Stimulated activated CD8-positive, alpha-beta memory T cell treated with anti-CD3 and anti-CD28 coated beads, Interleukin-15, amount 100 ng/mL, for 4 hours (primary cell): ENCODE measurements around the gene BACH1.
A peak's percentile ranks its signal among the peaks of the same experiment; 100 is the strongest.
"Not testable (repeated sequence)": the region's sequence is repeated elsewhere in the genome, so short reads cannot be mapped to it uniquely, and the experiment has no call there.

Source experiments
- DNase-seq, 2 donors: peaks; one replicate each; pipeline ENCODE4 v3.0.0-alpha.2; 2020; ENCODE audit warnings: low read depth in 2 of 2

The BACH1 gene

DNA sequence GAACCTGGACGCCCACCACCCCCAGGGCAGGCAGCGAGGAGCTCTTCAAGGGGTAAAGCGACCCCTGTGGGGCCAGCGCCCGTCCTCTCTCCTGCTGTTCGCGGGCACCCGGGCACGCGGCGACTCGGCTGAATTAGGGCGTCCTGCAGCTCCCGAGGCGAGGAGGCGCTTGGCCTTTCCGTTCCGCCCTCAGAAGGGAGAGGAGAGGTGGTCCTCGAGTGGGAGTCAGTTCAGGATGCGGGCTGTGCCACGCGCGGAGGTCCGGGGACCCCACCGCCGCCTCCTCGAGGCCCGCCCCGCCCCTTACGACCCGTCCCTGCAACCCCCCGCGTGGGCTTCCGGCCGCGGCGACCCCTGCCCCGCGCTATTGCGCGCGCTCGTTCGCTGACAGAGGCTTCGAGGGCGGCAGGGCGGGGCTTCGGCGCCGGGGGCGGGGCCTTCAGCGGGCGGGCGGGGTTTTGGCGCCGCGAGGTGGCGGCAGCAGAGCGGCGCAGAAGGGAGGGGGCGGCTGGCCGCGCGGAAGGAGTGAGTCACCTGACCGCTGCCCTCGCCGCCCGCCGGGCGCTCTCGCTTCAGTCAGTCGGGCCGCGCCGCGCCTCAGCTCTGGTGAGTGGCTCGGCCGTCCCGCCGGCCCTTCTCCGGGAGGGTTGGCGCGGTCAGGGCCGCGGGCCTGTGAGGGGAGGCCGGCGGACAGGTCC lies at the start of gene BACH1:
BACH1 (plus strand) TSS at position 575 of the 698 bp plus-strand sequence. CDS start 22,359 bp downstream, outside the sequence.
- peak; percentile 76 to 83 for DNase-seq

DNA sequence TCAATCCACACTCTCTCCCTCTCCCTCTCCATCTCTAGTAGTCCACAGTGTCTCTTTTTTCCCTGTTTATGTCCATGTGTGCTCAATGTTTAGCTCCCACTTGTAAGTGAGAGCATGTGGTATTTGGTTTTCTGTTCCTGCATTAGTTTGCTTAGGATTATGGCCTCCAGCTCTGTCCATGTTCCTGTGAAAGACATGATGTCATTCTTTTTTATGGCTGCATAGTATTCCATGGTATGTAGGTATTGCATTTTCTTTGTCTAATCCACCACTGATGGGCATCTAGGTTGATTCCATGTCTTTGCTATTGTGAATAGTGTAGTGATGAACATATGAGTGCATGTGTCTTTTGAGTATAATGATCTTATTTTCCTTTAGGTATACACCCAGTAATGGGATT lies 49.4 kb upstream of the BACH1 start:
- DNase-seq: not testable (repeated sequence)

DNA sequence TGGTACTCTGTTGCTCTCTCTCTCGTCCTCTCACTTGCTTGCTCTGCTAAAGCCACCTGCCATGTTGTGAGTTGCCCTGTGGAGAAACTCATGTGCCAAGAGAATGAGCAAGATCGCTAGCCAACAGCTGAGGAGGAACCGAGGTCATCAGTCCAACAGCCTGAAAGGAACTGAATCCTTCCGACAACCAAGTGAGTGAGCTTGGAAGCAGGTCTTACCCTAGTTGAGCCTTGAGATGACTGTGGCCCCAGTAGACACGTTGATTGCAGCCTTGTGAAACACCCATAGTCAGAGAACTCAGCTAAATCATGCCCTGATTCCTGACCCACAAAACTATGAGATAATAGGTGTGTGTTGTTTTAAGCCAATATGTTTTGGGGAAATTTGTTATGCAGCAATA lies 48.1 kb upstream of the BACH1 start:
- DNase-seq: no peak

DNA sequence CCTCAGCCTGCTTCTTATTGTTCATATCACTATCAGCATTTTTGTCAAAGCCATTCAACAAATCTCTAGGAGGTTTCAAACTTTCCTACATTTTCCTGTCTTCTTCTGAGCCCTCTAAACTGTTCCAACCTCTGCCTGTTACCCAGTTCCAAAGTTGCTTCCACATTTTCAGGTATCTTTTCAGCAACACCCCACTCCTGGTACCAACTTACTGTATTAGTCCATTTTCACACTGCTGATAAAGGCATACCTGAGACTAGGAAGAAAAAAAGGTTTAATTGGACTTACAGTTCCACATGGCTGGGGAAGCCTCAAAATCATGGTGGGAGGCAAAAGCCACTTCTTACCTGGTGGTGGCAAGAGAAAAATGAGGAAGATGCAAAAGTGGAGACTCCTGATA lies 44.9 kb upstream of the BACH1 start:
- not testable (repeated sequence) for DNase-seq

DNA sequence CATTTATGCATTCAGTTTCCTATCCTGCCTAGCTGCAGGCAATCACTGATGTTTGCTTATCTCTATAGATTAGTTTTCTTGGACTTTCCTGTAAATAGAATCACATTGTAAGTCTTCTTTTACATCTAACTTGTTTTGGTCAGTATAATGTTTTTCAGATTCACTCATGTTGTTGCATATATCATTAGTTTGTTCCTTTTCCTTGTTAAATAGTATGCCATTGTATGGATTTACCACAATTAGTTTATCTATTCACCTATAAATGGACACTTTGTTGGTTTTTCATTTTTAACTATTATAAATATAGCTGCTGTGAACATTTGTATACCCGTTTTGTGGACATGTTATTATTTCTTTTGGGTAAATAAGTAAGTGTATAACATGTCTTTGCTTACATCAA lies 44.2 kb upstream of the BACH1 start:
- no peak for DNase-seq

DNA sequence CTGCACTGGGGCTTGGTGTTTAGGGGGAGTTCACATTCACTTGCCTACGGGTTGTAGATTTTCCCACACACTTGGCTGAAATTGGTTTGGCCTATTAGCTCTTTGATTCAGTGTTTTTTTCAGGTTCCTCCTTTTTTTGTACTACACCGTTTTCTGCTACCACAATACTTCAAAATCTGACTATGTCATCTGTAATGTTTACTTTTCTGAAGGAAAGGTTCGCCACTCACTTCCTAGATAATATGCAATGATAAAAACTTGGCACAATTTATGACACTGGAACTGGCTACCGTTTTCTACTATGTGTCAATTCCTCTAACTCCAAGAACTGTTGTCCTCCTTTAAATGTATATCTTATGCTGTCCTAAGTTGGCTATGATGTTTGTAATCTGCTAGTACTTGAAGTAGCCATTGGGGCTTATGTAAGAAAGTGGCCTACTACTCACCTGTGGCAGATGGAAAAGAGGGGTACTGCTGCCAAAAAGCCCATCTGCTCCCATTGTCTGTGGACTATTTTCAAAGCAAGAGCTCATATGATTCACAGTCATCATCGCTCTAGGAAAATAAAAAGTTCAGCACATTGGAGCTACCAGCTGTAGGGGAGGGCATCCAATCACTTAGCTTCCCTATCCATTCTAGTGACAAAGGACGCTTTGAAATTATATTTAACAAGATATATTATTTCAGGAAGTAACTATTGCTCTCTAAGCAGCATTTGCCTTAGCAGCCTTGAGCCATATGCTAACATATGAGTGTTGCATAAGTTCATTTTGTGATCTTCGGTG lies 42.4 kb upstream of the BACH1 start:
- DNase-seq: no peak

DNA sequence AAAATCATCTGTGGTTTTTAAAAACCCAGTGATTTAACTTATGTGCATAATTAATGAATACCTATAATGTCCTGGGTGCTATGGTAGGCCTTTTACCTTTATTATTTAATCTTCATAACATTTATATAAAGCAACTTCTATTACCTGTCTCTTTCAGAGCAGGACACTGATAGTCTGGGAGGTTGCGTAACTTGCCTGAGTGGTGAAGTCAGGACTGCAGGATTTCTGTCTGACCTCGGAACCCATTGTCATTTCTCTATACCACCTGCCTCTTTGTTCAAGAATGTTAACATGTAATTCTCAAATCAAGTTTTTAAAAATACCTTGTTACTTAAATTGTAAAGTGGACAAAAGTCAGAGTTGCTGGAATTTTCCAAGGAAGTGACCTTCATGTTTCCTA lies 41.0 kb upstream of the BACH1 start:
- DNase-seq: no peak

DNA sequence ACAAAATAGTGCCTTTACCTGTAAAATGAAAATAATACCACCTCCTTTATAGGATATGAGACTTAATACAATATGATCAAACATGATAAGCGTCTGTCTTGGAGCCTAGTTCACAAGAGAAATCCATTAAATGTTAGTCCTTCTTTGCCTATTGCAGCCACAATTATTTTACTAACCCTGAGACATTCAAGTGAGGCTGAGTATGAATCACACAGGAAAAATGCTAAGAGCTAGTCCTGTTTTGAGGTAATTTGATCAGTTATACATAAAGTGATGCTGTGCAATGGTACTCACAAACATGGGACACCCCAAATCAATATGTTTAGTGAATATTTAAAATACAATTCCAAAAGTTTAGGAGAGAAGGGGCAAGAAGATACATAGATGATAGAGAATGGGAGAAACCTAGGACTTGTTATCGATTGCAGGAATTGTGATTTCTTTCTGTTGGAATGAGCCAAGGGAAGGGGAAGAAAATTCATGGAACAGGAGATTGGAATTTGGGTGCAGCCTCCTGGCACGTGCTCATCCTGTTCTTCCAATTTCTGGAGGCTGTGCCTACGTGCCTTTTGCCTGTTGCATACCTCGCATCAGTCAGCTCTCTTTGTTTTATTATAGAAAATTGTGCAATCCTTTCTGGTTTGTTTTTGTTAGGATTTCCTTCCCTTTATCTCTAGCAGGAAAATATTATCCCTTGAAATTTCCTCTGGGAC lies 39.9 kb upstream of the BACH1 start:
- no peak for DNase-seq

DNA sequence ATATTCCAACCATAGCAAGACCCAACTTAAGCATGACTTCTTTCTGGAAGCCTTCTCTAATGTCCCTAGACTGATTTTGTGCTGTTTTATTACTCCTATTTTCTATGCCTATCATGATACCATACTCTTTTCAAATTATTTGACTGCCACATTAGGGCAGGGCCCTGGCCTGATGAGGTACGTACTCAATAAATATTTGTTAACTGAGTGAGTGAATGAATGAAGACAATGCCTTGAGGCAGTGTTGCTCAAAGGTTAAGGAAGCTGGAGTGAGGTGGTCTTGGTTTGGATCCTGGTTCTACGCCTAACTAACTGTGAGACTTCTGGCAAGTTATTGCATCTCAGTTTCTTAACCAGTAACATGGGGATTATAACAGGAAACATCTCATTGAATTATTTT lies 38.3 kb upstream of the BACH1 start:
- DNase-seq: no peak

DNA sequence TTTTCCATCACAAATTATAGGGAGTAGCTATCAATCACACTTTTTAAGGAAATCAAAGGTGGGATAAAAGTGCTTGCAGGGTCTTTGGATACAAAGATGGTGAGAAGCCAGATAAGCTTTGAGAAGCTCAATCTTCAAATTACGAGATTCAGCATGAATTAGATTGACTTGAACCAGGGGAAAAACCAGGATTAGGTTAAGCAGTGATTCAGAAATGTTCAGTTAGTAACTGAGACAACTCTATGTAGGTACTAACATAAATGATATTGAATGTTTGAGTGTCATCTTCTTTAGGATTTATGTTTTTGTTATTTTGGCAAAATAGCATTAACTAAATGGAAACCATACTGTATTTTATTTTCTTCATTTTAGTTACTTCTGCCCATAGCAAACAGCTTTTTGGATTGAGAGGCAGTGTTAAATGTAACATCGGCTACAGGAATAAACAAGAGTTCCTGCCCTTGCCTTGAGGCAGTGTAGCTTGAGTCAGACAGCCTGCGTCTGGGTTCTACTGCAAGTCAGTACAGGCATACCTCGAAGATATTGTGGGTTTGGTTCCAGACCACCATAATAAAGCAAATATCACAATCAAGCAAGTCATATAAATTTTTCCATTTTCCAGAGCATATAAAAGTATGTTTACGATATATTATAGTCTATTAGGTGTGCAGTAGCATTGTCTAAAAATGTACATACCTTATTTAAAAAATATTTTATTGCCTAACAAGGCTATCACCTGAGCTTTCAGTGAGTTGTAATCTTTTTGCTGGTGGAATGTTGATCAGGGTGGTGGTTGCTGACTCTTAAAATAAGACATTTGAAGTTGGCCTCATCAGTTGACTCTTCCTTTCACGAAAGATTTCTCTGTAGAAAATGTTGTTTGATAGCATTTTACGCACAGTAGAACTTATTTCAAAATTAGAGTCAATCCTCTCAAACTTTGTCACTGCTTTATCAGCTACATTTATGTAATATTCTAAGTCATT lies 36.9 kb upstream of the BACH1 start:
- no peak for DNase-seq

DNA sequence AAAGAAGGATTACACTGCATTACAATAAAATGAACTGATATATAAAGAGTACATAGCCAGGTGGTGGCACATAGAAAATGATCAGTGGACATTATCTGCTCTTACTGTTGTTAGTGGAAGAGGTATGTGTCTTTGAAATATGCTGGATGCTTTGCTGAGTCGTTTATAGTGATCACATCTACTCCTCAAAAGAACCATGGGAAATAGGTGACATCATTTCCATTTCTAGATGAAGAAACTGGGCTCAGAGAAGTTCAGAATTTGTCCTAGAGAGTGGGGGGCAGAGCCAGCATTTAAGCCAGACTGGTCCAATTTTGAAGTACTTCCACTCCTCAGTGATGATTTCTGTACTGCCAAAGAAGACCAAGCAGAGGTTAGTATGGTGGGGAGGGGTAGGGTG lies 34.0 kb upstream of the BACH1 start:
- no peak for DNase-seq

DNA sequence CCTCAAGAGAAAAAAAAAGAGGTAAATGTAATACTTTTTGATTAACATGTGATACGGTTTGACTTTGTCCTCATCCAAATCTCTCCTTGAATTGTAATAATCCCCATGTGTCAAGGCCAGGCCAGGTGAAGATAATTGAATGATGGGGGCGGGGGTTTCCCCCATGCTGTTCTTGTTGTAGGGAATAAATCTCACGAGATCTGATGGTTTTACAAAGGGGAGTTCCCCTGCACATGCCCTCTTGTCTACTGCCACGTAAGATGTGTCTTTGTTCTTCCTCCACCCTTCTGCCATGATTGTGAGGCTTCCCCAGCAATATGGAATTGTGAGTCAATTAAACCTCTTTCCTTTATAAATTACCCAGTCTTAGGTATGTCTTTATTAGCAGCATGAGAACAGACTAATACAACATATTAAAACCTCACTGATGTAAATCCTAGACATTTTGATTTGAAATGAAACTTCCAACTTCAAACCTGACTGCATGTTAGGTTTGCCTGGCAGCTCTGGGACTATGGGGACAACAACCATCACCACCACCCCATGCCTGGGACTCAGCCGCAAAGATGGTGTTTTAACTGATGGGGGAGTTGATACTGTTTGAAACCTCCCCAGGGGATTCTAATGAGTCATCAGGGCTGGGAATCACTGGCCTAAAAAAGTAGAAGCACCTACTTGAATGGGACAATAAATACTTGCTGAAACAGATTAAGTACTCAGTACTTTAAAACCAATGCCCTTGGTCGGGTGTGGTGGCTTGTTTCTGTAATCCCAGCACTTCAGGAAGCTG lies 32.8 kb upstream of the BACH1 start:
- DNase-seq: peak; percentile 3 to 27

DNA sequence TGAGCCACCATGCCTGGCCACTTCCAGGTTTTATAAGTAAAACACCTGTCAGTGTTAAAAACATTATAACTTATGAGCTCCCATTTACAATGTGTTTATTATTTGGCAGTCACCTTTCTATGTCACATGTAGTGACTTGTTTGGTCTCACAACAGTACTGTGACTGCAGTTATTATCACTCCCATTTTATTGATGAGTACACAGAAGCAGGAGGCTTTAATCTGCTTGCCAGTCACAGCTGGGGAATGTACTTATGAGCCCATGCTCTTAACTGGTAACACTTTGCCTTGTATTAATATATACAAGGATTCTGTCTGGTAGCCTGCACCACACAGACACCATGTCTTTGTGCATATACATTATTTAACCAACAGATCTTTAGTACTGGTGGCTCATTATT lies 31.1 kb upstream of the BACH1 start:
- DNase-seq: no peak

DNA sequence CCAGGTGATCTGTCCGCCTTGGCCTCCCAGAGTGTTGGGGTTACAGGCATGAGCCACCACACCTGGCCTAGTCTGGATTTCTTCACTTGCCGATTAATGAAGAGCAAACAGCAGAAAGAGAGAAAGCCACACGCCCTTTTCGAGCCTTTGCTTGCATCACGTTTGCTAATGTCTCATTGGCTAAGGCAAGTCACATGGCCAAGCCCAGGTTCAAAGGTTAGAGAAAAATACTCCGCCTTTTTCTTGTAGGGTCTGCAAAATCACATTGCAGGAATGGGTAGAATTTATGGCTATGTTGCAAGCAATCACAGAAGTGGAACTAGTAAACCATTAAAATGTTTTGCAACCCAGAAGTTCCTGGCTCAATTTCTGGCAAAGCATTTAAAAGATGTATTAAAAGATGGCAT lies 26.8 kb upstream of the BACH1 start:
- no peak for DNase-seq

DNA sequence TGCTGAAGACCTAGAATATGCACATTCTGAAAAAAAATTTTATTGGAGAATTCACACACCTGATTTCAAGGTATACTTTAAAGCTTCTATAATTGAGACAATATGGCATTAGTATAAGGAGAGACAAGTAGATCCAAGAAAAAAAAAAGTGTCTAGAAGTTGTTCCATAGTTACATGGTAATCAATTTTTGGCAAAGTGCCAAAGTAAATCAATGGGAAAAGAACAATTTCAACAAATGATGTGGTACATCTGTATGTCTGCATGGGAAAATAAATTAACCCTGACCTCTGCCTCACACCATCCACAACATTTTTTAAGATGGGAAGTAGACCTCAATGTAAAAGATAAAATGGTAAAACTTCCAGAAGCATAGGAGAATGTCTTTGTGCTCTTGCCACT lies 21.3 kb upstream of the BACH1 start:
- DNase-seq: no peak

DNA sequence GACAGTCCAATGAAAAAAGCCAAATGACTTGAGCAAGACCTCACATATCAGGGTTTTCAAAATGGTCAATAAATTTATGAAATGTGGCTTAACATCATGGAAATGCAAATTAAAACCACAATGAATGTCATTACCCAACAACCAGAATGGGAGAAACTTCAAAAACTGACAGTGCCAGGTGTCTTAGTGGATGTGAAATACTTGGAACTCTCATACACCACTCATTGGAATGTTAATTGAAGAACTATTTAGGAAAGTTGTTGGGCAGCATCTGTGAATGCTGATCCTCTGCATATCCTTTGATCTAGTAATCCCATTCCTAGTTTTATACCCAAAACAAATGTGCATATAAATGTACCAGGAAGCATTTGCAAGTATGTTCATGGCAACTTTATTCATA lies 19.2 kb upstream of the BACH1 start:
- no peak for DNase-seq

DNA sequence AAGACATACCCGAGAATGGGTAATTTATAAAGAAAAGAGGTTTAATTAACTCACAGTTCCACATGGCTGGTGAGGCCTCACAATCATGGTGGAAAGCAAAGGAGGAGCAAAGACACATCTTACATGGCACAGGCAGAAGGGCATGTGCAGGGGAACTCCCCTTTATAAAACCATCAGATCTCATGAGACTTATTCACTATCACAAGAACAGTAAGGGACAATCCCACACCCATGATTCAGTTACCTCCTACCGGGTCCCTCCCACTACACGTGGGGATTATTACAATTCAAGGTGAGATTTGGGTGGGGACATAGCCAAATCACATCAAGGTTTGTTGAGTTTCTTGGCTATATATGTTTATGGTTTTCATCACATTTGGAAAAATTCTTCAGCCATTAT lies 16.9 kb upstream of the BACH1 start:
- not testable (repeated sequence) for DNase-seq

DNA sequence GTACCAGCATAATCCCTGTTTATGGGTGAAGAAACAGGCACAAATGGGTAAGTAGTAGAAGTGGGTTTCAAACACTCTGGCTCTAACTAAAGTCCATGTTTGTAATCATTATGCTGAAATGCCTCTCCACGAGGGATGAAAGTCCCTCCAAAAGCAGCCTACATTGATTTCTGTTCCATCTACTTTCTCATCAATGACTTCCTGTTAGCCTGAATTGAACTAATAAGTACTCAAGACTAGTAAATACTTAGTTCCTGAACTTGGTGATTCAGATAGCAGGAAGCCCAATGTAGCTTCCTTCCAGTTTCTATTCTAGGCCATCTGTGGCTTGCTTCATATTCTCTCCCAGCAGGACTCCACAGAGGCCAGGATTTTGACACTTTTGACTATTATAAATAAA lies 11.3 kb upstream of the BACH1 start:
- no peak for DNase-seq

DNA sequence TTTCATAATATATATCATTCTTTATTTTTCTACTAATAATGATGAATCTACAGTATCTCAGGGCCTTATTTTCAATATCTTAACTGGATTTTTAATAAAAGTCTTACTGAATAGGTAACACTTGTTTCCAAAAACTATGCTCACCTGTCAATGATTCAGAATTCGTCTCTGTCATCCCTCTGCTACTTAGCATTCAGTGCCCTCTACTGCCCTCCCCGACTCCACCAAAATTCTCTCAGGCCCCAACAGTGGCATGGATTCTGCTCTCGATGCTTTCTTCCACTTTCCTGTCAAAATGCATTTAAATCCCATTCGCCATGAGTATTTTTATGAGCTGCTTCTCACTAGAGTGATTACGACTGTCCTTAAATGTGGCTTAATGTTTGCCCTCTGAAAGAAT lies 10.5 kb upstream of the BACH1 start:
- no peak for DNase-seq

DNA sequence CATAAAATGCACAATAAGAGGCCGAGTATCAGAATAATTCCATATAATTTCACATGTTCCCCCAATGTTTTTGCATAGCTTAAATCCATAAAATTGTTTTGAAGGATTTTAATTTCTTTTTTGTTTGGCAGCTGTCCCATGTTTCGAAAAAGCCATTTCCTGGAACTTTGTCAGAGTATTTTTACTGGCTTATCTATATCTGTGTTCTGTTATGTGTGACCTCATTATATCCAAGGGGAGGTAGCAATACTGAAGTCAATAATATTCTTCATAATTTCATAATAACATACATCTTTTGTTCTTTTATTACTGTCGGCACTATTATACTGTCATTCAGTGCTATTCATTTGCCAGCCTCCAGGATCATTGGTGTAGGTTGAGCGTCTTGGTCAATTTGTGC lies 9.4 kb upstream of the BACH1 start:
- no peak for DNase-seq

DNA sequence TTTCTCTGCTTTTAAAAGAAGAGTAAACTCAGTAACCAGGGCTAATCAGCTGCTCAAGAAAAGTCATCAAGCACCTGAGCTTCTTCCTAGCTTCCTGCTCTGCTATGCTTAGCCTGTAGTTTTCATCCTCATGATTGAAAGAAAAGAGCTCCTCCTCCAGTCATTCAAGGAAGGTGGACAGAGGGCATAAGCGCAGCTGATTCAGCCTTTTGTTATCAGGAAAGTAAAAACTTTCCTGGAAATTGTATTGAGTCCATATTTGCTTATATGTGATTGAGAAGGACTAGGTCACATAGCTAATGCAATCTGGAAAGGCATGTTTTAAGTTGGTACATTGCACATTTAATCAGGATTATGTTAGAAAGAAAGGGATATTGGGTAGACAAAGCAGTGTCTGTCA lies 8.5 kb upstream of the BACH1 start:
- no peak for DNase-seq
